Endodermal cell (in vitro differentiated cells): ENCODE data around the gene COL20A1. TPM values are rescaled to one million over a fixed set of nuclear protein-coding genes. Genes with fewer than 3 reads are reported as not detected.

ENCODE experiments used
- DNase-seq: peaks from one replicate; pipeline ENCODE4 v3.0.0-alpha.2; 2017
- H3K27ac ChIP-seq: 2 replicates; pipeline ENCODE4 v1.5.1; 2013; ENCODE audit warnings: mild to moderate bottlenecking, low read depth, low read length, moderate library complexity
- H3K27me3 ChIP-seq: 2 replicates; pipeline ENCODE4 v1.6.1; 2013; ENCODE audit warnings: mild to moderate bottlenecking, low read length, moderate library complexity; ENCODE audit not compliant: insufficient read depth, control insufficient read depth, poor library complexity, severe bottlenecking
- H3K36me3 ChIP-seq: 2 replicates; pipeline ENCODE4 v1.7.0; 2013; ENCODE audit warnings: mild to moderate bottlenecking, low read length, moderate library complexity; ENCODE audit not compliant: control insufficient read depth, insufficient read depth
- H3K4me1 ChIP-seq: one replicate; pipeline ENCODE4 v1.7.0; 2013; ENCODE audit warnings: low read length; ENCODE audit not compliant: control insufficient read depth, insufficient read depth
- H3K4me3 ChIP-seq: 2 replicates; pipeline ENCODE4 v1.5.1; 2013; ENCODE audit warnings: mild to moderate bottlenecking, low read length, moderate library complexity
- H3K9ac ChIP-seq: 2 replicates; pipeline ENCODE4 v1.6.1; 2013; ENCODE audit warnings: mild to moderate bottlenecking, low read length, moderate library complexity; ENCODE audit not compliant: poor library complexity, severe bottlenecking; ENCODE audit errors: extremely low read depth
- H3K9me3 ChIP-seq: 2 replicates; pipeline ENCODE4 v1.6.1; 2013; ENCODE audit warnings: mild to moderate bottlenecking, low read length, moderate library complexity; ENCODE audit not compliant: control insufficient read depth
- H3K27ac Mint-ChIP-seq: 2 replicates; pipeline ENCODE4 v1.8.0; 2020; ENCODE audit warnings: mixed read lengths
- H3K27me3 Mint-ChIP-seq: 2 replicates; pipeline ENCODE4 v1.8.0; 2021; ENCODE audit warnings: mild to moderate bottlenecking, mixed read lengths; ENCODE audit not compliant: insufficient read depth
- H3K36me3 Mint-ChIP-seq: 2 replicates; pipeline ENCODE4 v1.8.0; 2020; ENCODE audit warnings: low read depth, mixed read lengths
- H3K4me1 Mint-ChIP-seq: 2 replicates; pipeline ENCODE4 v1.8.0; 2020; ENCODE audit warnings: mixed read lengths
- H3K4me3 Mint-ChIP-seq: 2 replicates; pipeline ENCODE4 v1.8.0; 2020; ENCODE audit warnings: mild to moderate bottlenecking, moderate library complexity, mixed read lengths
- H3K9me3 Mint-ChIP-seq: 2 replicates; pipeline ENCODE4 v1.8.0; 2020; ENCODE audit warnings: mild to moderate bottlenecking, mixed read lengths
- CTCF ChIP-seq: fragments of 200-600 bp; sonication (generic); conservative IDR thresholded peaks from 2 replicates; pipeline ENCODE4 v1.5.0; 2021; ENCODE audit warnings: antibody characterized with exemption, mild to moderate bottlenecking
- WGBS, 2 experiments: methylation state at CpG; one replicate each; pipeline versions ENCODE4 v1.1.5 to v1.1.7; 2013; ENCODE audit warnings: missing lambda C conversion rate in 2 of 2, mixed read lengths in 1 of 2; ENCODE audit not compliant: insufficient coverage in 1 of 2, insufficient read length in 1 of 2; 5-methylcytosine and 5-hydroxymethylcytosine counted together
- total RNA-seq, 2 donors: library from RNA; stranded (reverse); fragmentation: NEBNext Ultra II Directional in 1 of 2; extraction: Animal tissue kit (Norgen Biotek cat#: 25700) in 1 of 2; gene quantifications; 2 replicates in 1 of 2; 3 replicates in 1 of 2; pipeline ENCODE4 v1.2.1, GENCODE V29; 2021

Gene COL20A1
- total RNA-seq, 2 donors from 2014 or later = 0.44 TPM; not detected in 1

GRCh38 chr20:63282946-63283345 is 10.0 kb upstream of the COL20A1 start:
- no peak overlapping the region for H3K27ac Mint-ChIP-seq
- peaks cover 43% of the 10 kb centered on the region for H3K36me3 Mint-ChIP-seq
- H3K27me3 Mint-ChIP-seq = no peaks in the 10 kb centered on the region
- WGBS, 2 experiments = 94% methylated on average over 4 to 17 of the region's 17 CpGs
- H3K9ac ChIP-seq = no peak overlapping the region
- H3K4me1 ChIP-seq = no peaks in the 10 kb centered on the region
- H3K27ac ChIP-seq = no peak overlapping the region
- H3K4me3 ChIP-seq = no peak overlapping the region
- no peaks in the 10 kb centered on the region for H3K9me3 Mint-ChIP-seq
- H3K27me3 ChIP-seq = no peaks in the 10 kb centered on the region
- H3K4me1 Mint-ChIP-seq = no peaks in the 10 kb centered on the region
- DNase-seq = no peak
- TF ChIP-seq CTCF = no peak
- H3K4me3 Mint-ChIP-seq = no peak overlapping the region
- no peaks in the 10 kb centered on the region for H3K9me3 ChIP-seq
- H3K36me3 ChIP-seq = peaks cover 40% of the 10 kb centered on the region

GRCh38 chr20:63283397-63284082 is 9.4 kb upstream of the COL20A1 start:
- no peaks in the 10 kb centered on the region for H3K9me3 ChIP-seq
- no peak overlapping the region for H3K27ac ChIP-seq
- no peak for DNase-seq
- H3K36me3 Mint-ChIP-seq = peaks cover 44% of the 10 kb centered on the region
- WGBS, 2 experiments = 91 to 98% methylated on average over 19 to 33 of the region's 33 CpGs
- no peak overlapping the region for H3K9ac ChIP-seq
- H3K27me3 Mint-ChIP-seq = no peaks in the 10 kb centered on the region
- H3K36me3 ChIP-seq = peaks cover 34% of the 10 kb centered on the region
- H3K9me3 Mint-ChIP-seq = no peaks in the 10 kb centered on the region
- no peak for TF ChIP-seq CTCF
- no peaks in the 10 kb centered on the region for H3K4me1 ChIP-seq
- no peaks in the 10 kb centered on the region for H3K4me1 Mint-ChIP-seq
- no peak overlapping the region for H3K4me3 Mint-ChIP-seq
- no peaks in the 10 kb centered on the region for H3K27me3 ChIP-seq
- no peak overlapping the region for H3K27ac Mint-ChIP-seq
- no peak overlapping the region for H3K4me3 ChIP-seq

GRCh38 chr20:63284083-63284440 is 8.9 kb upstream of the COL20A1 start:
- H3K4me3 Mint-ChIP-seq = no peak overlapping the region
- Histone ChIP-seq H3K9me3 (no peaks in the 10 kb centered on the region), H3K4me1 (no peaks in the 10 kb centered on the region), H3K27me3 (no peaks in the 10 kb centered on the region), H3K36me3 (peaks cover 28% of the 10 kb centered on the region), H3K4me3 (no peak overlapping the region), H3K27ac (no peak overlapping the region), H3K9ac (no peak overlapping the region)
- no peaks in the 10 kb centered on the region for H3K9me3 Mint-ChIP-seq
- TF ChIP-seq CTCF = no peak
- H3K36me3 Mint-ChIP-seq = peaks cover 43% of the 10 kb centered on the region
- no peaks in the 10 kb centered on the region for H3K4me1 Mint-ChIP-seq
- no peak for DNase-seq
- H3K27ac Mint-ChIP-seq = no peak overlapping the region
- H3K27me3 Mint-ChIP-seq = no peaks in the 10 kb centered on the region
- 89 to 91% methylated on average over 4 to 14 of the region's 14 CpGs for WGBS, 2 experiments
